Measurements from ENCODE around the gene RCVRN.

DNA sequence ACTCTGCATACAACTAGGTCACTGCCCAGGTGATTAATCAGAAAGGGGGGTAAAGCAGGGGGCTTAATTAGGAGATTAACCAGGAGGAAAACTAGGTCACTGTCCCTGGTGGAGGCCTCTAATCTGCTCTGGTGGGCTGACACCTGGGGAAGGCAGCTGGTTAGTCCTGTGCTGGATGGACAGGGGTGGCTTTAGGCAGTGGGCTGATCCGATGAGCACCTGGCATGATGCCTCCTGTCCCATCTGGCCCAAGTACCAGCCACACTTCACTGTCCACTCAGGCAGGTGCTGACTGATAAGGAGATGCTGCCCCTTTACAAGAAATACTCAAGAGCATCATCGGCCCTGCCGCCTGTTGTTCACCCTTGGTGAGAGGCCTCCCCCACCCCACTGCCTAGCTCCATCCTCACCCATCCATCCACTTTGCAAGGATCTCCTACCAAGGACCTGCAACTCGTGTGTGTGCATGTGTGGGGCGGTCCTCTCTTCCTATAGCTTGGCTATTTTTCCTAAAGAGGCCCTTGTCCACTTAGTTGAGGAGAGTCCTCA, 13.8 kb upstream of the RCVRN start:
- TF ChIP-seq, protein P1, sequence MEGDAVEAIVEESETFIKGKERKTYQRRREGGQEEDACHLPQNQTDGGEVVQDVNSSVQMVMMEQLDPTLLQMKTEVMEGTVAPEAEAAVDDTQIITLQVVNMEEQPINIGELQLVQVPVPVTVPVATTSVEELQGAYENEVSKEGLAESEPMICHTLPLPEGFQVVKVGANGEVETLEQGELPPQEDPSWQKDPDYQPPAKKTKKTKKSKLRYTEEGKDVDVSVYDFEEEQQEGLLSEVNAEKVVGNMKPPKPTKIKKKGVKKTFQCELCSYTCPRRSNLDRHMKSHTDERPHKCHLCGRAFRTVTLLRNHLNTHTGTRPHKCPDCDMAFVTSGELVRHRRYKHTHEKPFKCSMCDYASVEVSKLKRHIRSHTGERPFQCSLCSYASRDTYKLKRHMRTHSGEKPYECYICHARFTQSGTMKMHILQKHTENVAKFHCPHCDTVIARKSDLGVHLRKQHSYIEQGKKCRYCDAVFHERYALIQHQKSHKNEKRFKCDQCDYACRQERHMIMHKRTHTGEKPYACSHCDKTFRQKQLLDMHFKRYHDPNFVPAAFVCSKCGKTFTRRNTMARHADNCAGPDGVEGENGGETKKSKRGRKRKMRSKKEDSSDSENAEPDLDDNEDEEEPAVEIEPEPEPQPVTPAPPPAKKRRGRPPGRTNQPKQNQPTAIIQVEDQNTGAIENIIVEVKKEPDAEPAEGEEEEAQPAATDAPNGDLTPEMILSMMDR (IDR thresholded peaks at IDR 0.05 in 8 of 11, conservative IDR thresholded peaks at IDR 0.05 in 3 of 11): no peak
- TF ChIP-seq POLR2A (IDR thresholded peaks at IDR 0.05): no peak
- TF ChIP-seq POLR2AphosphoS5 (IDR thresholded peaks at IDR 0.05): no peak

Measured in spleen (tissue), 7 donors.